PC-3 (cell line): Measurements from ENCODE around the gene MMP10. TPM values are rescaled to one million over a fixed set of nuclear protein-coding genes. Genes with fewer than 3 reads are reported as not detected.
A peak's percentile ranks its signal among the peaks of the same experiment; 100 is the strongest.

Source experiments
- ATAC-seq: fragments of 200-7000 bp; cut with Tn5 transposase; 2 replicates; pipeline ENCODE4 v1.9.1; 2020; ENCODE audit warnings: mild to moderate bottlenecking, moderate library complexity
- BruUV-seq: library from RNA; stranded (reverse); fragments of 400-500 nt; replicated peaks from 2 replicates; lab custom pipeline; 2021; lab: Mats Ljungman, UMichigan
- CTCF ChIA-PET: fragments of 300-600 bp; sonication (Branson Sonifier 250); formaldehyde crosslinking; loops from one replicate; lab custom pipeline; 2022; ENCODE audit warnings: antibody characterized with exemption; lab: Charles Lee
- POLR2A ChIA-PET: fragments of 300-600 bp; sonication (Branson Sonifier 250); formaldehyde crosslinking; loops from one replicate; lab custom pipeline; 2022; ENCODE audit warnings: antibody characterized with exemption; ENCODE audit not compliant: unreplicated experiment; lab: Charles Lee
- DNase-seq: peaks from one replicate; pipeline ENCODE4 v3.0.0-alpha.2; 2015
- H2AFZ ChIP-seq: fragments of 300-600 bp; sonication (generic); 2 replicates; pipeline ENCODE4 v1.6.0; 2016; ENCODE audit warnings: antibody characterized with exemption, low read length
- H3F3A ChIP-seq: fragments of 300-600 bp; sonication (generic); one replicate; pipeline ENCODE4 v1.6.0; 2017; ENCODE audit warnings: antibody characterized with exemption, low read length, control low read depth, mild to moderate bottlenecking; ENCODE audit not compliant: unreplicated experiment
- H3K27ac ChIP-seq: fragments of 300-600 bp; sonication (generic); 2 replicates; pipeline ENCODE4 v1.5.1; 2016; ENCODE audit warnings: mild to moderate bottlenecking, low read length
- H3K27me3 ChIP-seq: fragments of 300-600 bp; sonication (generic); 2 replicates; pipeline ENCODE4 v1.6.1; 2016; ENCODE audit warnings: low read length, mixed read lengths
- H3K36me3 ChIP-seq: fragments of 300-600 bp; sonication (generic); 2 replicates; pipeline ENCODE4 v1.6.1; 2016; ENCODE audit warnings: low read depth, mixed run types, low read length, mixed read lengths
- H3K4me1 ChIP-seq: fragments of 300-600 bp; sonication (generic); 2 replicates; pipeline ENCODE4 v1.5.1; 2016; ENCODE audit warnings: low read length; ENCODE audit not compliant: insufficient read depth
- H3K4me2 ChIP-seq: fragments of 300-600 bp; sonication (generic); 2 replicates; pipeline ENCODE4 v1.6.0; 2016; ENCODE audit warnings: low read length
- H3K4me3 ChIP-seq: fragments of 300-600 bp; sonication (generic); 2 replicates; pipeline ENCODE4 v1.5.1; 2016; ENCODE audit warnings: mild to moderate bottlenecking, low read length, mixed read lengths
- H3K79me2 ChIP-seq: fragments of 300-600 bp; sonication (generic); 2 replicates; pipeline ENCODE4 v1.6.1; 2017; ENCODE audit warnings: low read length, mixed read lengths
- H3K9ac ChIP-seq: fragments of 300-600 bp; sonication (generic); 2 replicates; pipeline ENCODE4 v1.6.0; 2016; ENCODE audit warnings: mild to moderate bottlenecking, low read length
- H3K9me2 ChIP-seq: fragments of 300-600 bp; sonication (generic); replicated peaks from 2 replicates; pipeline ENCODE4 v1.6.1; 2016; ENCODE audit warnings: mixed run types, low read length, mixed read lengths
- H3K9me3 ChIP-seq: fragments of 300-600 bp; sonication (generic); 2 replicates; pipeline ENCODE4 v1.6.1; 2016; ENCODE audit warnings: low read length, mixed read lengths
- H4K20me1 ChIP-seq: fragments of 300-600 bp; sonication (generic); 2 replicates; pipeline ENCODE4 v1.6.1; 2016; ENCODE audit warnings: low read length, mixed read lengths
- CTCF ChIP-seq: fragments of 300-600 bp; sonication (generic); conservative IDR thresholded peaks from 2 replicates; pipeline ENCODE4 v1.5.1; 2017; ENCODE audit warnings: antibody characterized with exemption, low read depth, mild to moderate bottlenecking, low read length
- EZH2 ChIP-seq: fragments of 300-600 bp; sonication (generic); IDR thresholded peaks from one replicate; pipeline ENCODE4 v1.6.1; 2017; ENCODE audit warnings: antibody characterized with exemption, mild to moderate bottlenecking, low read length; ENCODE audit not compliant: unreplicated experiment
- EZH2phosphoT487 ChIP-seq: fragments of 300-600 bp; sonication (generic); IDR thresholded peaks from 2 replicates; pipeline ENCODE4 v1.6.1; 2018; ENCODE audit warnings: mild to moderate bottlenecking, antibody characterized with exemption, low read length, borderline replicate concordance
- intact Hi-C: fragments of 100-400 bp; cut with micrococcal nuclease; formaldehyde crosslinking; loops from 2 replicates; pipeline ENCODE4 v1.9.0; 2023
- total RNA-seq: library from RNA; depleted of rRNA; stranded (reverse); fragments of >200 nt; gene quantifications from 2 replicates; pipeline ENCODE4 v1.2.3, GENCODE V29; 2014

The MMP10 gene
- total RNA-seq, 1 experiment from 2014 or later = 0.07 TPM

- Histone ChIP-seq H3K27ac (peak within 1 kb of the TSS; percentile 66), H3K79me2 (no peaks in the 10 kb centered on the region), H4K20me1 (no peaks in the 10 kb centered on the region), H3K9ac (peak within 1 kb of the TSS; percentile 2; the same call in 1 of the 2 replicates), H3K9me3 (no peaks in the 10 kb centered on the region), H3K9me2 (no peaks in the 10 kb centered on the region), H2AFZ (no peak within 1 kb of the TSS), H3F3A (peaks cover 4% of the 10 kb centered on the region), H3K36me3 (no peaks in the 10 kb centered on the region), H3K4me1 (peaks cover 33% of the 10 kb centered on the region), H3K27me3 (no peaks in the 10 kb centered on the region), H3K4me3 (no peak within 1 kb of the TSS), H3K4me2 (peak within 1 kb of the TSS; percentile 45)
- TF ChIP-seq CTCF (no peak), EZH2phosphoT487 (no peak), EZH2 (no peak)
- ChIA-PET POLR2A (interaction anchor here (0.6 kb wide), 1 partner anchor 150 kb away, joined by 3 read pairs; no protein-coding TSS in a partner anchor), CTCF (interaction anchor here (0.7 to 1.1 kb wide), 2 partner anchors 143 to 151 kb away, joined by 4 to 5 read pairs; no protein-coding TSS in a partner anchor)
- BruUV-seq = no TSS peak
- ATAC-seq = peak; percentile 89
- intact Hi-C loops = loop anchor here (1.0 to 5.0 kb wide), 2 partner anchors 15 to 36 kb away; no protein-coding TSS in a partner anchor
- peak; percentile 98 for DNase-seq
Measured at GRCh38 chr11:102798012-102798746, 17.8 kb upstream of the MMP10 start, which contains the start of gene MMP1. TSS of gene MMP1 (minus strand) at chr11:102798160. CDS start at chr11:102798092, 68 bp downstream.

- no peaks in the 10 kb centered on the region for H3K27me3 ChIP-seq
- H3K4me1 ChIP-seq = peaks cover 37% of the 10 kb centered on the region
- ATAC-seq (peak; percentile 11; the same call in 1 of the 2 replicates), DNase-seq (peak; percentile 60)
- no peak overlapping the region for H2AFZ ChIP-seq
- no TSS peak for BruUV-seq
- peaks cover 4% of the 10 kb centered on the region for H3F3A ChIP-seq
- H3K27ac ChIP-seq = no peak overlapping the region
- H3K9me3 ChIP-seq = no peaks in the 10 kb centered on the region
- intact Hi-C loops = no loop called here
- no peaks in the 10 kb centered on the region for H3K79me2 ChIP-seq
- ChIA-PET POLR2A (no interaction called here), CTCF (no interaction called here)
- H3K36me3 ChIP-seq = no peaks in the 10 kb centered on the region
- TF ChIP-seq EZH2phosphoT487 (no peak), CTCF (peak; percentile 81), EZH2 (no peak)
- no peak overlapping the region for H3K4me2 ChIP-seq
- H3K9me2 ChIP-seq = no peaks in the 10 kb centered on the region
- no peaks in the 10 kb centered on the region for H4K20me1 ChIP-seq
- H3K9ac ChIP-seq = no peak overlapping the region
- no peak overlapping the region for H3K4me3 ChIP-seq
Measured at GRCh38 chr11:102794382-102794781, 14.0 kb upstream of the MMP10 start.
